NT2/D1 (cell line): Measurements from ENCODE around the gene ITSN2.

Experiments
- DNase-seq: peaks from one replicate; pipeline ENCODE4 v3.0.0-alpha.2; 2011; ENCODE audit warnings: low read depth, low spot score
- H3K27me3 ChIP-seq: 2 replicates; pipeline ENCODE4 v1.6.0; 2011; ENCODE audit warnings: mild to moderate bottlenecking; ENCODE audit not compliant: insufficient read length, insufficient read depth
- H3K36me3 ChIP-seq: 2 replicates; pipeline ENCODE4 v1.6.1; 2011; ENCODE audit warnings: mild to moderate bottlenecking, low read length, mixed read lengths; ENCODE audit not compliant: insufficient read depth, insufficient read length
- H3K4me1 ChIP-seq: 2 replicates; pipeline ENCODE4 v1.5.1; 2011; ENCODE audit not compliant: insufficient read depth, insufficient read length
- H3K4me3 ChIP-seq: 2 replicates; pipeline ENCODE4 v1.5.1; 2011; ENCODE audit warnings: low read depth; ENCODE audit not compliant: insufficient read length
- H3K9ac ChIP-seq: 2 replicates; pipeline ENCODE4 v1.6.0; 2011; ENCODE audit warnings: low read depth; ENCODE audit not compliant: insufficient read length
- H3K9me3 ChIP-seq: 2 replicates; pipeline ENCODE4 v1.5.1; 2011; ENCODE audit warnings: mild to moderate bottlenecking, low read length; ENCODE audit not compliant: insufficient read depth
- SUZ12 ChIP-seq: IDR thresholded peaks from 2 replicates; pipeline ENCODE4 v1.6.1; 2011; ENCODE audit not compliant: insufficient read length, insufficient read depth; ENCODE audit errors: extremely low read depth
- YY1 ChIP-seq: IDR thresholded peaks from 2 replicates; pipeline ENCODE4 v1.6.1; 2011; ENCODE audit not compliant: insufficient read length, insufficient read depth
- ZNF274 ChIP-seq: IDR thresholded peaks from 2 replicates; pipeline ENCODE4 v1.6.1; 2011; ENCODE audit warnings: mild to moderate bottlenecking, low read depth, low read length

ITSN2 gene

GRCh38 chr2:24221343-24222050, 138.8 kb downstream of the ITSN2 start:
- no peak for DNase-seq
- Histone ChIP-seq H3K36me3 (no peaks in the 10 kb centered on the region), H3K4me3 (no peak overlapping the region), H3K9ac (no peak overlapping the region), H3K4me1 (no peaks in the 10 kb centered on the region), H3K9me3 (no peaks in the 10 kb centered on the region), H3K27me3 (no peaks in the 10 kb centered on the region)
- TF ChIP-seq YY1: no peak
- TF ChIP-seq SUZ12: no peak
- no peak for TF ChIP-seq ZNF274

- no peak for DNase-seq
- Histone ChIP-seq H3K4me3 (no peak overlapping the region), H3K9ac (no peak overlapping the region), H3K36me3 (no peaks in the 10 kb centered on the region), H3K4me1 (no peaks in the 10 kb centered on the region), H3K27me3 (no peaks in the 10 kb centered on the region), H3K9me3 (no peaks in the 10 kb centered on the region)
- TF ChIP-seq SUZ12 (no peak), ZNF274 (no peak), YY1 (no peak)
Observed at GRCh38 chr2:24220554-24221291, 139.6 kb downstream of the ITSN2 start.

GRCh38 chr2:24214880-24215279, 145.5 kb downstream of the ITSN2 start:
- DNase-seq: no peak
- H3K4me3 ChIP-seq: no peak overlapping the region
- no peak overlapping the region for H3K9ac ChIP-seq
- no peaks in the 10 kb centered on the region for H3K36me3 ChIP-seq
- TF ChIP-seq ZNF274 (no peak), SUZ12 (no peak), YY1 (no peak)
- no peaks in the 10 kb centered on the region for H3K9me3 ChIP-seq
- H3K27me3 ChIP-seq: no peaks in the 10 kb centered on the region
- H3K4me1 ChIP-seq: no peaks in the 10 kb centered on the region

- Histone ChIP-seq H3K27me3 (no peaks in the 10 kb centered on the region), H3K4me1 (no peaks in the 10 kb centered on the region), H3K4me3 (no peak overlapping the region), H3K36me3 (no peaks in the 10 kb centered on the region), H3K9ac (no peak overlapping the region), H3K9me3 (no peaks in the 10 kb centered on the region)
- no peak for DNase-seq
- TF ChIP-seq ZNF274: no peak
- no peak for TF ChIP-seq SUZ12
- TF ChIP-seq YY1: no peak
Observed at GRCh38 chr2:24211408-24211807, 148.9 kb downstream of the ITSN2 start.

GRCh38 chr2:24210723-24211122, 149.6 kb downstream of the ITSN2 start:
- no peaks in the 10 kb centered on the region for H3K4me1 ChIP-seq
- no peaks in the 10 kb centered on the region for H3K9me3 ChIP-seq
- TF ChIP-seq ZNF274 (no peak), YY1 (no peak), SUZ12 (no peak)
- no peaks in the 10 kb centered on the region for H3K36me3 ChIP-seq
- H3K9ac ChIP-seq: no peak overlapping the region
- DNase-seq: no peak
- H3K27me3 ChIP-seq: no peaks in the 10 kb centered on the region
- H3K4me3 ChIP-seq: no peak overlapping the region

GRCh38 chr2:24210106-24210455, 150.3 kb downstream of the ITSN2 start:
- Histone ChIP-seq H3K36me3 (no peaks in the 10 kb centered on the region), H3K9me3 (no peaks in the 10 kb centered on the region), H3K4me1 (no peaks in the 10 kb centered on the region), H3K27me3 (no peaks in the 10 kb centered on the region), H3K9ac (no peak overlapping the region), H3K4me3 (no peak overlapping the region)
- no peak for DNase-seq
- TF ChIP-seq YY1: no peak
- no peak for TF ChIP-seq ZNF274
- TF ChIP-seq SUZ12: no peak

GRCh38 chr2:24209389-24210105, 150.8 kb downstream of the ITSN2 start:
- Histone ChIP-seq H3K9me3 (no peaks in the 10 kb centered on the region), H3K9ac (no peak overlapping the region), H3K27me3 (no peaks in the 10 kb centered on the region), H3K4me3 (no peak overlapping the region), H3K4me1 (no peaks in the 10 kb centered on the region), H3K36me3 (no peaks in the 10 kb centered on the region)
- TF ChIP-seq YY1 (no peak), ZNF274 (no peak), SUZ12 (no peak)
- no peak for DNase-seq
